ENCODE data around the gene ADAT3.

ADAT3 gene

DNA sequence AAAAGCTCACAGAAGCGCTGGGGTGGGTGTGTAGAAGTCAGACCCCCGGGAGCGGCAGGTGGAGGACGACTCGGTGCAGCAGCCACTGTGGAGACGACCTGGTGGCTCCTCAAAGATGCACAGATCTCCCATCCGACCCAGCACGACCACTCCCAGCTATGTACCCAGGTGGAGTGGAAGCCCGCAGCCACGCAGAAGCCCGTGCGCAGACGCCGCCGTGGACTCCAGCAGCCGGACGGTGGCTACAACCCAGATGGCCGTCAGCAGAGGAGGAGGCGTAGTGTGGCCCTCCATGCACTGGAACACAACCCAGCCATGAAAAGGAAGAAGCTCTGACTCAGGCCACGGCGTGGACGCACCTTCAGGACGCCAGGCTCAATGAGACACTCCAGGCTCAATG is 57.5 kb downstream of the ADAT3 start:
- DNase-seq: no peak

All from stimulated activated CD4-positive, alpha-beta T cell treated with anti-CD3 and anti-CD28 coated beads, Interleukin-2, amount 100 ng/mL, for 24 hours (primary cell).